Loucy (cell line): ENCODE measurements around the gene GABRG3.

Experiments
- H2AFZ ChIP-seq: fragments of 200-600 bp; sonication (generic); 2 replicates; pipeline ENCODE4 v1.6.0; 2016; ENCODE audit warnings: antibody characterized with exemption, mild to moderate bottlenecking, low read length, moderate library complexity
- H3F3A ChIP-seq: fragments of 200-600 bp; 2 replicates; pipeline ENCODE4 v1.6.0; 2016; ENCODE audit warnings: antibody characterized with exemption, low read depth, mild to moderate bottlenecking
- H3K27me3 ChIP-seq: fragments of 200-600 bp; sonication (generic); 2 replicates; pipeline ENCODE4 v1.6.1; 2014; ENCODE audit warnings: low read length, mild to moderate bottlenecking; ENCODE audit not compliant: insufficient read depth, poor library complexity, severe bottlenecking
- H3K36me3 ChIP-seq: fragments of 200-600 bp; sonication (generic); 2 replicates; pipeline ENCODE4 v1.6.1; 2016; ENCODE audit warnings: low read length; ENCODE audit not compliant: insufficient read depth
- H3K4me1 ChIP-seq: fragments of 200-600 bp; sonication (generic); 2 replicates; pipeline ENCODE4 v1.5.1; 2014; ENCODE audit warnings: low read length, mild to moderate bottlenecking; ENCODE audit not compliant: insufficient read depth, poor library complexity, severe bottlenecking
- H3K4me2 ChIP-seq: fragments of 200-600 bp; sonication (generic); 2 replicates; pipeline ENCODE4 v1.6.0; 2014; ENCODE audit warnings: antibody characterized with exemption, low read length, low read depth, mild to moderate bottlenecking; ENCODE audit not compliant: poor library complexity, severe bottlenecking
- H3K4me3 ChIP-seq: fragments of 200-600 bp; sonication (generic); 2 replicates; pipeline ENCODE4 v1.5.1; 2014; ENCODE audit warnings: low read length, mild to moderate bottlenecking, mixed read lengths; ENCODE audit not compliant: poor library complexity, severe bottlenecking
- H3K79me2 ChIP-seq: fragments of 200-600 bp; sonication (generic); 2 replicates; pipeline ENCODE4 v1.6.1; 2014; ENCODE audit warnings: low read length; ENCODE audit not compliant: insufficient read depth
- H3K9ac ChIP-seq: fragments of 200-600 bp; sonication (generic); 2 replicates; pipeline ENCODE4 v1.6.0; 2014; ENCODE audit warnings: mild to moderate bottlenecking, low read depth, low read length, moderate library complexity; ENCODE audit not compliant: poor library complexity, severe bottlenecking
- H3K9me2 ChIP-seq: fragments of 200-600 bp; sonication (generic); replicated peaks from 2 replicates; pipeline ENCODE4 v1.6.1; 2016; ENCODE audit warnings: low read depth, low read length, mixed read lengths
- H3K9me3 ChIP-seq: fragments of 200-600 bp; sonication (generic); 2 replicates; pipeline ENCODE4 v1.6.1; 2014; ENCODE audit warnings: mild to moderate bottlenecking, antibody characterized with exemption, low read length, low read depth; ENCODE audit not compliant: insufficient read depth
- H4K20me1 ChIP-seq: fragments of 200-600 bp; sonication (generic); 2 replicates; pipeline ENCODE4 v1.6.0; 2014; ENCODE audit warnings: antibody characterized with exemption, low read length, mild to moderate bottlenecking; ENCODE audit not compliant: insufficient read depth, poor library complexity, severe bottlenecking
- EZH2phosphoT487 ChIP-seq: fragments of 200-600 bp; IDR thresholded peaks from 2 replicates; pipeline ENCODE4 v1.6.1; 2018; ENCODE audit warnings: antibody characterized with exemption, mild to moderate bottlenecking, moderate library complexity, borderline replicate concordance
- TF ChIP-seq, protein P1 (sequence below): fragments of 200-600 bp; sonication (generic); conservative IDR thresholded peaks from 2 replicates; pipeline ENCODE4 v1.5.1; 2014; ENCODE audit warnings: mild to moderate bottlenecking, antibody characterized with exemption, low read length

GABRG3 gene

DNA sequence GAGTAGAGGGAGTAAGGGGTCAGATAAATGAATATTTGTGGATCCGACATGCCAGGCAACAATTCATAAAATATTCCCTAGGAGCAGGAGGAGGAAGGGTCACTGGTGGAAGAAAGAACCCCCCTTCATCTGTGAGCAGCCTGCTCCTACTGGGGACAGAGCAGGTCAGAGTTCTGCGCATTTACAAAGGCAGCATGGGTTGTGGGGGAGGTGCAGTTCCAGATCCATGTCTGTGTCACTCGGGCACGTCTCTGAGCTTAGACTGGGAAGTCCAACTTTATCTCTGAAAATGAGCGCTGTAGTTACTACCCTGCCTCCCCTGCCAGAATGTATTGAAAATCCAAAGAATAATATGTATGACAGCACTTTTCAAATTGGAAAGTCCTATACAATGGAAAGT lies 115.2 kb downstream of the GABRG3 start:
- TF ChIP-seq, protein P1, sequence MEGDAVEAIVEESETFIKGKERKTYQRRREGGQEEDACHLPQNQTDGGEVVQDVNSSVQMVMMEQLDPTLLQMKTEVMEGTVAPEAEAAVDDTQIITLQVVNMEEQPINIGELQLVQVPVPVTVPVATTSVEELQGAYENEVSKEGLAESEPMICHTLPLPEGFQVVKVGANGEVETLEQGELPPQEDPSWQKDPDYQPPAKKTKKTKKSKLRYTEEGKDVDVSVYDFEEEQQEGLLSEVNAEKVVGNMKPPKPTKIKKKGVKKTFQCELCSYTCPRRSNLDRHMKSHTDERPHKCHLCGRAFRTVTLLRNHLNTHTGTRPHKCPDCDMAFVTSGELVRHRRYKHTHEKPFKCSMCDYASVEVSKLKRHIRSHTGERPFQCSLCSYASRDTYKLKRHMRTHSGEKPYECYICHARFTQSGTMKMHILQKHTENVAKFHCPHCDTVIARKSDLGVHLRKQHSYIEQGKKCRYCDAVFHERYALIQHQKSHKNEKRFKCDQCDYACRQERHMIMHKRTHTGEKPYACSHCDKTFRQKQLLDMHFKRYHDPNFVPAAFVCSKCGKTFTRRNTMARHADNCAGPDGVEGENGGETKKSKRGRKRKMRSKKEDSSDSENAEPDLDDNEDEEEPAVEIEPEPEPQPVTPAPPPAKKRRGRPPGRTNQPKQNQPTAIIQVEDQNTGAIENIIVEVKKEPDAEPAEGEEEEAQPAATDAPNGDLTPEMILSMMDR: no peak
- no peak for TF ChIP-seq EZH2phosphoT487
- no peaks in the 10 kb centered on the region for H3K79me2 ChIP-seq

DNA sequence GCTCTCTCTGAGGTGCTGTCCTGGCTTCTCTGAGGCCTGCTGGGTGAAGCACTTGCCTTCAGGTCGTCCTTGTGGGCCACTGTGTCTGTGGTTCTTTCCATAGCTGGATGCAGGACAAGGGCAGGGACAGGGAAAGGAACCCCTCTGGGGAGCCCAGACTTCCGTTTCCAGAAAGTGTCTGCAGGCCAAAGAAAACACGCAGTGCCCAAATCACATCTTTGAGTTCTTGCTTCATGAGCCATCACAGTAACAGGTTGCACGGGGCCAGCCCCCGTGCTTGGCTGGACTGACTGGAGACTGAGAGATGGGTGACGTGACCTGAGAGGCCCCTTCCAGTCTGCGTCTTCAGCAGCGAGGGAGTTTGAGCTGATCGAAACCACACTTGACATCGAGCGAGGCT lies 115.8 kb downstream of the GABRG3 start:
- H3K9ac ChIP-seq: no peak overlapping the region
- H3K4me1 ChIP-seq: no peaks in the 10 kb centered on the region
- no peak overlapping the region for H2AFZ ChIP-seq
- H3K27me3 ChIP-seq: no peaks in the 10 kb centered on the region
- no peak overlapping the region for H3K4me2 ChIP-seq
- H3K9me2 ChIP-seq: no peaks in the 10 kb centered on the region
- peaks cover 5% of the 10 kb centered on the region for H3K9me3 ChIP-seq
- no peaks in the 10 kb centered on the region for H4K20me1 ChIP-seq
- H3F3A ChIP-seq: no peaks in the 10 kb centered on the region
- H3K4me3 ChIP-seq: no peak overlapping the region
- TF ChIP-seq, protein P1: no peak
- no peak for TF ChIP-seq EZH2phosphoT487
- no peaks in the 10 kb centered on the region for H3K79me2 ChIP-seq
- H3K36me3 ChIP-seq: no peaks in the 10 kb centered on the region

More for the DNA sequence above, 115.2 kb downstream of the GABRG3 start:
- Histone ChIP-seq H3K36me3 (no peaks in the 10 kb centered on the region), H3K9ac (no peak overlapping the region), H3K27me3 (no peaks in the 10 kb centered on the region), H3K4me1 (no peaks in the 10 kb centered on the region), H3K9me2 (no peaks in the 10 kb centered on the region), H3F3A (no peaks in the 10 kb centered on the region), H4K20me1 (no peaks in the 10 kb centered on the region), H3K9me3 (peaks cover 5% of the 10 kb centered on the region), H2AFZ (no peak overlapping the region), H3K4me2 (no peak overlapping the region), H3K4me3 (no peak overlapping the region)

DNA sequence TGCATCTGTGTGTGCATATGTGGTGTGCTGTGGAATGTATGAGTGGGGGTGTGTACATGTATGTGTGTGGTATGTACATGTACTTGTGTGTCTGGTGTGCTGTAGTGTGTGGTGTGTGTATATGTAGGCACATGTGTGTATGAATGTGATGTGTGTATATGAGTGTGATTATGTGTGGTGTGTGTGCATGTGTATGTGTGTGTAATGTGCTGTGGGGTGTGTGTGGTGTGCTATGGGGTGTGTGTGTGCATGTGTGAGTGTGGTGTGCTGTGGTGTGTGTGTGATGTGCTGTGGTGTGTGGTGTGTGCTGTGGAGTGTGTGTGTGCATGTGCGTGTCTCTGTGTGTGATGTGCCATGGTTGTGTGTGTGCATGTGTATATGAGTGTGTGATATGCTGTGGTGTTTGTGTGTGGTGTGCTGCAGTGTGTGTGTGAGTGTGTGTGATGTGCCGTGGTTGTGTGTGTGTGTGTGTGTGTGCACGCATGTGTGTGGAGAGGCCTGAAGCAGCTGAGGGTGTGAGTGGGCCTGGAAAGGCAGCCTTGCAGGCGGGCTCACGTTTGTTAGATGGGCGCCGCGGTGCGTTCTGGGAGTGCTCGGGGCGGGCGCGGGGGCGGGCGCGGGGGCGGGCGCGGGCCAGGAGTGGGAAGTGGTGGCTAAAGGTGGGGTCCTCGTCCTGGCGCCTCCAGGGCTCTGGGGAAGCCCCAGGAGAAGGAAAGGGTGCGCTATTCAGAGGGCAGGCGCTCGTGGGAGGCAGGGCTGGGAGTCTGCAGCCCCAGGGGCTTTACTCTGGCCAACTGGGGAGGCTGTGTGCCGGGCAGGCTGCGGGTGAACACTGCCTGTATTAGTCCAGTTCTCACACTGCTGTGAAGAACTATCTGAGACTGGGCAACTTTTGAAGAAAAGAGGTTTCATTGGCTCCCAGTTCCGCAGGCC lies 116.9 kb downstream of the GABRG3 start:
- no peaks in the 10 kb centered on the region for H3K36me3 ChIP-seq
- H3K79me2 ChIP-seq: no peaks in the 10 kb centered on the region
- no peak overlapping the region for H3K9ac ChIP-seq
- H4K20me1 ChIP-seq: no peaks in the 10 kb centered on the region
- no peaks in the 10 kb centered on the region for H3K4me1 ChIP-seq
- no peaks in the 10 kb centered on the region for H3F3A ChIP-seq
- H3K4me2 ChIP-seq: no peak overlapping the region
- no peaks in the 10 kb centered on the region for H3K9me2 ChIP-seq
- H2AFZ ChIP-seq: no peak overlapping the region
- peaks cover 11% of the 10 kb centered on the region for H3K9me3 ChIP-seq
- no peaks in the 10 kb centered on the region for H3K27me3 ChIP-seq
- H3K4me3 ChIP-seq: no peak overlapping the region
- TF ChIP-seq, protein P1: no peak
- no peak for TF ChIP-seq EZH2phosphoT487
